HG02970 (cell line): ENCODE data around the gene ZC3H14.

ENCODE experiments used
- ATAC-seq: cut with Tn5 transposase; IDR thresholded peaks from one replicate; pipeline ENCODE4 v1.9.1; 2021; ENCODE audit warnings: mild to moderate bottlenecking, moderate library complexity, moderate number of reproducible peaks; ENCODE audit not compliant: unreplicated experiment, low FRiP score

The ZC3H14 gene

GRCh38 chr14:88669346-88669745, 106.5 kb downstream of the ZC3H14 start:
- no peak for ATAC-seq
